Measurements from ENCODE around the gene USP14. TPM values are rescaled to one million over a fixed set of nuclear protein-coding genes. Genes with fewer than 3 reads are reported as not detected.

The USP14 gene
- total RNA-seq, 3 donors from 2014 or later, result 109 to 118 (median 115) TPM

DNA sequence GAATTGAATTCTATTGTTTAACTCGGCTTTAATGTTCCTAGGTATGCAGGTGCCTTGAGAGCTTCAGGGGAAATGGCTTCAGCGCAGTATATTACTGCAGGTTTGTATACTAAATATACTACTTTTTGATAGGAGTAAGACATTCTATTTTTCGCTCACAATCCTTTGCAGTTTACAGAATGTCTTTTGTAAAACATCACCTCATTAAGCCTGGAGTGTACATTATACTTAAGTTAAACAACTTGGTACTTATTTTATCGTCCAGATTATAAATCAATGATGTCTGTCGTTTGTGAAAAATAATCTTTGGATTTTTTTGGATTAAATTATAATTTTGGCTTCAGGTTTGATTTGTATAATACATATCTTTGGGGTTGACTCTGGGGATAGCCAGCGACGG lies 34.4 kb downstream of the USP14 start:
- no peak for DNase-seq
- Mint-ChIP-seq H3K4me3 (no peak overlapping the region), H3K27me3 (ENCODE audit: low read depth) (no peaks in the 10 kb centered on the region), H3K9me3 (no peaks in the 10 kb centered on the region), H3K36me3 (ENCODE audit: insufficient read depth) (peaks cover 30% of the 10 kb centered on the region), H3K4me1 (ENCODE audit: low read depth) (peaks cover 13% of the 10 kb centered on the region)
- ATAC-seq, result no peak

DNA sequence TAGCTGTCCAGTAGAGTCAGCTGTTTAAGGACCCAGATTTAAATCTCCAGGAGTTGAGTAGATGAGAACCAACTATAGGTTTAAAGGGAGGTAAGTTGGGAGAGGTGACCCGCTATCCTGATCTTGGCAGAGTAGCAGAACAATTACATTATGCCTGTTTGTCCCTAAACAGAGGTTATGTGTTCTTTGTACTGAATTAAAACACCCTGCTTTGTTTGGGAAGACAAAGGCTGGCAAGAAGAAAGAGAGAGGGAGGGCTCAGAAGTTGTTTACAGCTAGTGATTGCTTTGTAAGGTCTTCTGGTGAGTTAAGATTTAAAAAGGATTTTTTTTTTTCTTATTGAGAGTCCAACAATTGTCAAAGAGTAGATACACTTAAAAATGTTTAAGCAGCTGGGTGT lies 37.3 kb downstream of the USP14 start:
- peaks cover 29% of the 10 kb centered on the region for H3K36me3 Mint-ChIP-seq (ENCODE audit: insufficient read depth)
- no peaks in the 10 kb centered on the region for H3K9me3 Mint-ChIP-seq
- peaks cover 8% of the 10 kb centered on the region for H3K4me1 Mint-ChIP-seq (ENCODE audit: low read depth)
- DNase-seq (no peak), ATAC-seq (no peak)
- no peak overlapping the region for H3K4me3 Mint-ChIP-seq
- H3K27me3 Mint-ChIP-seq (ENCODE audit: low read depth), result no peaks in the 10 kb centered on the region

DNA sequence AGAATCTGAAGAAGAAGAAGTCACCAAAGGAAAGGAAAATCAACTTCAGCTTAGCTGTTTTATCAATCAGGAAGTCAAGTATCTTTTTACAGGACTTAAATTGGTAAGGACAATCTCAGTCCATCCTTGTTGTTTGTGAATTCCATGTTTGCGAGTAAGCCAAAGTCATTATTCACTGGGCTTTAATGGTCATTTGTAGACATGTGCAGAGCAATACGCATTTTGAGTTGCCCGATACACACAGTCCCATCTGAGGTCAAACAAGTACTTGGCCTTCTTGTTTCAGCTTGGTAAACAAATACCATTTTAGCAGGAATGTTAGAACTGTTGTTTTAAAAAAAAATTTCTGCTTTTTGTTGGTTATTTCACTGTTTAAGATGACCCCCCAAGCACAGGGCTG lies 40.9 kb downstream of the USP14 start:
- Mint-ChIP-seq H3K9me3 (no peaks in the 10 kb centered on the region), H3K4me3 (no peak overlapping the region), H3K4me1 (ENCODE audit: low read depth) (peaks cover 2% of the 10 kb centered on the region), H3K36me3 (ENCODE audit: insufficient read depth) (peaks cover 32% of the 10 kb centered on the region), H3K27me3 (ENCODE audit: low read depth) (no peaks in the 10 kb centered on the region)
- ATAC-seq, result no peak
- no peak for DNase-seq

GRCh38 chr18:199768-200167 lies 41.4 kb downstream of the USP14 start:
- Mint-ChIP-seq H3K4me3 (no peak overlapping the region), H3K4me1 (ENCODE audit: low read depth) (peaks cover 4% of the 10 kb centered on the region), H3K27me3 (ENCODE audit: low read depth) (no peaks in the 10 kb centered on the region), H3K9me3 (no peaks in the 10 kb centered on the region), H3K36me3 (ENCODE audit: insufficient read depth) (peaks cover 34% of the 10 kb centered on the region)
- ATAC-seq (no peak), DNase-seq (no peak)

GRCh38 chr18:210075-210474 lies 51.7 kb downstream of the USP14 start:
- ATAC-seq (no peak), DNase-seq (no peak)
- peaks cover 53% of the 10 kb centered on the region for H3K36me3 Mint-ChIP-seq (ENCODE audit: insufficient read depth)
- H3K4me3 Mint-ChIP-seq, result no peak overlapping the region
- peaks cover 2% of the 10 kb centered on the region for H3K4me1 Mint-ChIP-seq (ENCODE audit: low read depth)
- no peaks in the 10 kb centered on the region for H3K27me3 Mint-ChIP-seq (ENCODE audit: low read depth)
- no peaks in the 10 kb centered on the region for H3K9me3 Mint-ChIP-seq

DNA sequence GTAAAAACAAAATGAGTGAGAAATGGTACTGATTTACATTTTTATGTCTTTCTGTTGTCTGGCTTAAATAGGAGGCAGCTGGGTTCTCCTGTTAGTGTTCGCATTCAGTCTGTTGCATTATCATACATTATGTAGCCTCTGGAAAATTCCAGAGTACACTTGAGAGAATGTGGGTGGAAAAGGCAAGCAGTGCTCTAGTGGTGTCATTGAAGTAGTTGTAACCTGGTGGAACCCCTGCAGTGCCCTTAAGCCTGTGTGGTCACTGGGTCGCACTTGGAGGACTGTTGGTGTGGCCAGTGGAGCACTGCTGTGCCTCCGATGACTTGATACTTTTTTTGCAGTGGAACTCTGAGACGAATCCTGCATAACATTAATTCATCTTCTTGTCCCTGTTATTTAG lies 52.4 kb downstream of the USP14 start:
- Mint-ChIP-seq H3K4me3 (no peak overlapping the region), H3K4me1 (ENCODE audit: low read depth) (peaks cover 2% of the 10 kb centered on the region), H3K36me3 (ENCODE audit: insufficient read depth) (peaks cover 53% of the 10 kb centered on the region), H3K27me3 (ENCODE audit: low read depth) (no peaks in the 10 kb centered on the region), H3K9me3 (no peaks in the 10 kb centered on the region)
- DNase-seq (no peak), ATAC-seq (no peak)

GRCh38 chr18:211582-211981 lies 53.2 kb downstream of the USP14 start:
- Mint-ChIP-seq H3K36me3 (ENCODE audit: insufficient read depth) (peaks cover 49% of the 10 kb centered on the region), H3K4me3 (no peak overlapping the region), H3K27me3 (ENCODE audit: low read depth) (no peaks in the 10 kb centered on the region), H3K9me3 (no peaks in the 10 kb centered on the region), H3K4me1 (ENCODE audit: low read depth) (peaks cover 2% of the 10 kb centered on the region)
- ATAC-seq (no peak), DNase-seq (no peak)

DNA sequence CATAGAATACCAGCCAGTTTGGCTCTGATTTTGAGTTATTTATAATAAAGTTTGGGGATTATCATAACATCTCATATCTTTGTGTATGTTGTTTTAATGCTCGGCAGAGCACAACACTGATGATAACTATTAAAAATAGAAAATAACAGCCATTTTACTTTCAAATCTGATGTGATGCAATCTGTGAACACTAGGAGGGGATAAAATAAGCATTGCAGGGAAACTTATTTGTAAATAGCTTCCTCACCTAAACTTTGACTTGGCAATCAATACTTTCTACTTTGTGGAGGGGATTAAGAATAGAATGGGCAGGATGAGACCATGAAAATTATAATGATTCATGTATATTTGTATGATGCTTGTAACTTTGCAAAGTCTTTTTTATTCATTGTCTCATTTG lies 54.4 kb downstream of the USP14 start:
- no peak overlapping the region for H3K4me3 Mint-ChIP-seq
- no peak for DNase-seq
- ATAC-seq, result no peak
- no peaks in the 10 kb centered on the region for H3K9me3 Mint-ChIP-seq
- peaks cover 2% of the 10 kb centered on the region for H3K4me1 Mint-ChIP-seq (ENCODE audit: low read depth)
- H3K27me3 Mint-ChIP-seq (ENCODE audit: low read depth), result no peaks in the 10 kb centered on the region
- H3K36me3 Mint-ChIP-seq (ENCODE audit: insufficient read depth), result peaks cover 52% of the 10 kb centered on the region

GRCh38 chr18:213505-213904 lies 55.1 kb downstream of the USP14 start:
- ATAC-seq (no peak), DNase-seq (no peak)
- no peaks in the 10 kb centered on the region for H3K27me3 Mint-ChIP-seq (ENCODE audit: low read depth)
- H3K9me3 Mint-ChIP-seq, result no peaks in the 10 kb centered on the region
- no peak overlapping the region for H3K4me3 Mint-ChIP-seq
- H3K4me1 Mint-ChIP-seq (ENCODE audit: low read depth), result peaks cover 2% of the 10 kb centered on the region
- peaks cover 54% of the 10 kb centered on the region for H3K36me3 Mint-ChIP-seq (ENCODE audit: insufficient read depth)

DNA sequence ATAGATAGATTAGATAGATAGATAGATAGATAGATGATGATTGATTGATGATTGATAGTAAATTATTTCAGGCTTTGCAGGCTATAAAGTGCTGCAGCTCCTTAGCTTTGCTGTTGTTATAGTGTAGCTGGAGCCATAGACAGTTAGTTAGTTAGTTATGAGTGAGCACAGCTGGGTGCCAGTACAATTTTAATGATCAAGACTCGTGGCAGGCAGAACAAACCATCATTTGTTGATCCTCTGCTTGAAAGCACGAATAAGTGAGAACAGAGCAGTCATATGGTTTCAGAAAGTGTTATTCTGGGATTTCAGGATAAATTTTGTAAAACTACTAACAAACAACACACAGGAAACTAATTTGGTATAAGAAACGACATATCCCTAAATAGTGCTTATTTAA lies 55.6 kb downstream of the USP14 start:
- ATAC-seq (no peak), DNase-seq (no peak)
- H3K27me3 Mint-ChIP-seq (ENCODE audit: low read depth), result no peaks in the 10 kb centered on the region
- peaks cover 56% of the 10 kb centered on the region for H3K36me3 Mint-ChIP-seq (ENCODE audit: insufficient read depth)
- H3K4me3 Mint-ChIP-seq, result no peak overlapping the region
- no peaks in the 10 kb centered on the region for H3K9me3 Mint-ChIP-seq
- H3K4me1 Mint-ChIP-seq (ENCODE audit: low read depth), result peaks cover 2% of the 10 kb centered on the region

DNA sequence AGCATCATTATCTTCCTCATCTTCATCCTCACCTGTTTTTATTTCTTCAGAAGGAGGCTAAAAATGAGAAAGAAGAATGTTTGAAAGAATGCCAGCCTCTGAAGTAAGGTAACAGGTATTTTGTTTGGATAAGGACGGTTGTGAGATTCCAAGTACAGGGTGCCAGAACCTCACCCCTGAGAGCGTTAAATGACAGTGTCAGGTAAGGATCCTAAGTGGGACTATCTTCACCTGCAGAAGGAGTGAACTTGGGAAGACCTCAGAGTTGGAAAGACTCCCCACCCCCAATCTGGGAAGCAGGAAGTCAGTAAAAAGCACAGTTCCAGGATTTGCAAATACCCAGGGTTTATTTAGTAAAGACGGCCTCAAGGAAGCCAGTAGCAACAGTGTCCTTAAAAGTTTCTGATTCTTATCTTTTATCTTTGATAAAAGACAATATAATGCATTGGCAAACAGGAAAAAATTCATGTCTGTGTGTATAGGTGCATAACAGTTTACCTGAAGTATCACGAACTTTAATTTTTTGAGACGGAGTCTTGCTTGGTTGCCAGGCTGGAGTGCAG lies 57.2 kb downstream of the USP14 start:
- H3K27me3 Mint-ChIP-seq (ENCODE audit: low read depth), result no peaks in the 10 kb centered on the region
- H3K4me1 Mint-ChIP-seq (ENCODE audit: low read depth), result no peaks in the 10 kb centered on the region
- DNase-seq (no peak), ATAC-seq (no peak)
- H3K36me3 Mint-ChIP-seq (ENCODE audit: insufficient read depth), result peaks cover 46% of the 10 kb centered on the region
- no peak overlapping the region for H3K4me3 Mint-ChIP-seq
- H3K9me3 Mint-ChIP-seq, result no peaks in the 10 kb centered on the region

DNA sequence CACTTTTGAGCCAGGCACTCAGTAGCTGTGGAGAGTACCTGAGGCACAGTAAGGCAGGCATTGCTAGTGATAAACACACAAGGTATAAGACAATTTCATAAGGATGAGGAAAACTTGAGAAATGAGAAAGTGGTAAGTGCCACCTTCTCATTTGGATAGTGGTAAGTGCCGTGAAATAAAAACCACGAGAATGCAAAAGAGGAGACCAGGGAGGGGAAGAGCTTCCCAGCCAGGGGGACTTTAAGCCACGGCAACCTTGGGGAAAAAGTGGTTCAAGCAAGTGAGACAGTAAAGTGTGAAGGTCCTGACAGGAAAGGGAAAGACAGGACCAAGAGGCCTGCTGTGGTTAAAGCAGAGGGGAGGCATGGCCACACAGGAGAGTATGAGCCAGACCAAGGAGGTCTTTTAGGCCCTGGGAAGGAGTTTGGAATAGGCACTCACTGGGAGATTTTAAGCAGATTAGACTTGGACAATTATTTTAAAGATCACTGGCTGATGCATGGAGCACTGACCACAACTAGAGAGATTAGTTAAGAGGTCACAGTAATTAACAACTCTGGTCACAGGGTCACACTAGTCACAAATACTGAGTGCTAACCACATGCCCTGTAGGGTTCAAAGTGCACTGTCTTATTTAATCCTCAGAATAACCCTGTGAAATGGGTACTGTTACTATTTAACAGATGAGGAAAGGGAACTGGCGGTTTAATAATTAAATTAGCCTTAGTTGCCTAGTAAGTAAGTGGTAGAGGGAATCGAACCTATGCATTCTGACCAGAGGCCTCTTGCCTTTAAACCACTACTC lies 59.4 kb downstream of the USP14 start:
- H3K36me3 Mint-ChIP-seq (ENCODE audit: insufficient read depth), result peaks cover 41% of the 10 kb centered on the region
- no peaks in the 10 kb centered on the region for H3K4me1 Mint-ChIP-seq (ENCODE audit: low read depth)
- ATAC-seq (no peak), DNase-seq (no peak)
- no peaks in the 10 kb centered on the region for H3K9me3 Mint-ChIP-seq
- no peaks in the 10 kb centered on the region for H3K27me3 Mint-ChIP-seq (ENCODE audit: low read depth)
- no peak overlapping the region for H3K4me3 Mint-ChIP-seq

DNA sequence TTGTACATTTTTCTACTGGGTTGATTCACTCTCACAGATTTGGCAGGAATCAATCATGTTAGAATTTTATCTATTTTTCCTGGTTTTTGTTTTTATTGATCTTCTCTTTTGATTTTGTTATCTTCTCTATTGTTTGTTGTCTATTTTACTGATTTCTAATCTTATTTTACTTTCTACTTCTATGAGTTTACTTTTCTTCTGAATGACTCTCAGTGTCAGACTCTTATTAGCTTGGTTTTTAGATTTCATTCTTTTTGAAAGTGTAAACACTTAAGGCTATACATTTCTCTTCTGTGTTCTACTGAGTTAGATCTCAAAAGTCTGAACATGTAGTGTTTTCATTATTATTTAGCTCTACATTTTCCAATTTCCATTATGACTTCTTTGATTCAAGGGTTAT lies 62.4 kb downstream of the USP14 start:
- Mint-ChIP-seq H3K4me1 (ENCODE audit: low read depth) (no peaks in the 10 kb centered on the region), H3K36me3 (ENCODE audit: insufficient read depth) (peaks cover 46% of the 10 kb centered on the region), H3K4me3 (no peak overlapping the region), H3K9me3 (no peaks in the 10 kb centered on the region), H3K27me3 (ENCODE audit: low read depth) (no peaks in the 10 kb centered on the region)
- ATAC-seq, result no peak
- DNase-seq, result no peak

- ATAC-seq (no peak), DNase-seq (no peak)
- Mint-ChIP-seq H3K4me3 (no peak overlapping the region), H3K27me3 (ENCODE audit: low read depth) (no peaks in the 10 kb centered on the region), H3K4me1 (ENCODE audit: low read depth) (no peaks in the 10 kb centered on the region), H3K36me3 (ENCODE audit: insufficient read depth) (peaks cover 55% of the 10 kb centered on the region), H3K9me3 (no peaks in the 10 kb centered on the region)
These were observed 67.4 kb downstream of the USP14 start for GRCh38 chr18:225745-226144.

DNA sequence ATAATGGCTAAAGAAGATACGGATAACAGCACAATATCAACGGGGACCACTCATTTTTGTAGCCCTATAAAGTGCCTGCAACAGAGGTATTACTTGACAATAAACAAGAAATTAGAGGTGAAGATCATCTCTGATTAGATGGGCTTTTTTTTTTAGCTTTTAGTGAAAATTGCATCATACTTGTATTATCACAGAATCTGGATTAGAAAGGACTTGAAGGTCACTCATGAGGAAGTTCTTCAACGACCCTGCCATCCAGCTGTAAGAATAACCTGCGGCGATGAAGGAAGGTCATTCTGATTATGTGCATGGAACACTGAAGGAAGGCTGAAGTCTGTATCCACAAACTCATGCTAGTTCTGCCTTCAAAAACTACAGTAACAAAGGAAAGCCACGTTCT lies 69.0 kb downstream of the USP14 start:
- Mint-ChIP-seq H3K36me3 (ENCODE audit: insufficient read depth) (peaks cover 53% of the 10 kb centered on the region), H3K27me3 (ENCODE audit: low read depth) (no peaks in the 10 kb centered on the region), H3K9me3 (no peaks in the 10 kb centered on the region), H3K4me1 (ENCODE audit: low read depth) (no peaks in the 10 kb centered on the region), H3K4me3 (no peak overlapping the region)
- ATAC-seq (no peak), DNase-seq (no peak)

Measured in activated T-cell treated with anti-CD3 and anti-CD28 coated beads, Interleukin-2, amount 50 U/mL, for 4 hours (primary cell).